GM23338 (cell line): ENCODE measurements around the gene FBXL19.

Experiments used
- CREB1 ChIP-seq: fragments of 250-450 bp; sonication (Bioruptor Pico); IDR thresholded peaks from 2 replicates; pipeline ENCODE4 v1.5.0; 2020; ENCODE audit warnings: low read depth, mild to moderate bottlenecking, moderate library complexity
- EZH2 ChIP-seq: fragments of 200-600 bp; sonication (generic); IDR thresholded peaks from one replicate; pipeline ENCODE4 v1.8.0; 2017; ENCODE audit warnings: antibody characterized with exemption, mild to moderate bottlenecking, low read depth; ENCODE audit not compliant: unreplicated experiment
- EZH2phosphoT487 ChIP-seq: fragments of 200-600 bp; sonication (generic); IDR thresholded peaks from one replicate; pipeline ENCODE4 v1.8.1; 2018; ENCODE audit warnings: antibody characterized with exemption; ENCODE audit not compliant: unreplicated experiment
- JUNB ChIP-seq: IDR thresholded peaks from one replicate; pipeline ENCODE4 v1.6.1; 2016; ENCODE audit warnings: antibody characterized with exemption; ENCODE audit not compliant: unreplicated experiment
- NANOG ChIP-seq: IDR thresholded peaks from 2 replicates; pipeline ENCODE4 v1.6.1; 2016; ENCODE audit warnings: antibody characterized with exemption, borderline replicate concordance
- POLR2AphosphoS5 ChIP-seq: IDR thresholded peaks from 2 replicates; pipeline ENCODE4 v1.6.1; 2016; ENCODE audit warnings: antibody characterized with exemption, low read depth
- STAT1 ChIP-seq: IDR thresholded peaks from one replicate; pipeline ENCODE4 v1.6.1; 2016; ENCODE audit warnings: antibody characterized with exemption; ENCODE audit not compliant: unreplicated experiment
- ZNF114 ChIP-seq: fragments of 250-450 bp; sonication (Bioruptor Pico); IDR thresholded peaks from 2 replicates; pipeline ENCODE4 v1.5.0; 2020; ENCODE audit warnings: mild to moderate bottlenecking, moderate library complexity
- ZNF331 ChIP-seq: fragments of 250-450 bp; sonication (Bioruptor Pico); IDR thresholded peaks from 2 replicates; pipeline ENCODE4 v1.5.0; 2020; ENCODE audit warnings: low read depth, mild to moderate bottlenecking, moderate library complexity
- TF ChIP-seq, protein P1 (sequence below), 2 experiments: fragments of 200-600 bp in 1 of 2; sonication (generic) in 1 of 2; conservative IDR thresholded peaks; 2 replicates each; pipeline versions ENCODE4 v1.5.1 to v1.6.1; 2016 to 2017; ENCODE audit warnings: antibody characterized with exemption in 2 of 2, low read depth in 2 of 2, mild to moderate bottlenecking in 2 of 2, moderate library complexity in 1 of 2
- TF ChIP-seq, protein P2 (sequence below): IDR thresholded peaks from one replicate; pipeline ENCODE4 v1.6.1; 2018; ENCODE audit warnings: antibody characterized with exemption; ENCODE audit not compliant: unreplicated experiment
- TF ChIP-seq, protein P3 (sequence below): IDR thresholded peaks from 2 replicates; pipeline ENCODE4 v1.6.1; 2016; ENCODE audit warnings: antibody characterized with exemption
- TF ChIP-seq, protein P4 (sequence below): fragments of 250-450 bp; sonication (Bioruptor Pico); IDR thresholded peaks from 2 replicates; pipeline ENCODE4 v1.5.0; 2020; ENCODE audit warnings: mild to moderate bottlenecking, moderate library complexity

DNA sequence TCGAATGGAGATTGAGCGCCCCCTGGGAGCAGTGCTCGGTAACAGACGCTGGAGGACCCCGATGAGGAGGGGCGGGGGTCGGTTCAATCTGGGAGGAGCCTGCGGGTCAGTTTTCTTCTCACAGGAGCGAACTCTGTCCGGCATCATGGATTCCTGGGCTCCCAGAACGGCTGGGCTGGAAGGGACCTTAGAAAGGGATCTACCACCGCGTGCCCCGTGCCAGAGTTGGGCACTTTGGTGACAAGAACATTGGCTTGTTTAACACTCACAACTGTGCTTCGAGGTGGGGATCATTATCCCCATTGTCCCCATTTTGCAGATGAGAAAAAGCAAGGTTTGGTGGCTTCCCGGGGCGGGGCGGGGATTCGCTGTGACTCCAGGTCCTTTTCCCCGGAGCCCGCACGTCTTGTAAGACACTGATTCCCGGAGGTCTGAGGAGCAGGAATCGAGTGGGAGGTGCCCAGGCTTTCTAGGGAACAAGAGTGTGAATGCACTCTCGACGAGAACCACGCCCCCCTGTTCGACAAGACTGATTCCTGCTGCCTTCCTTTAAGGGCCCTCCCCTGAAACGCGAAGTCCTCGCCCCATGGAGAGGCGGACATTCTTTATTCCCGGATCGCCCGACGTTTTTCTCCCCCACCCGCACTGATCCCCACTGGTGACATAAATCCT, 1.5 kb upstream of the FBXL19 start:
- TF ChIP-seq CREB1 (CRISPR knock-in tag) (no peak), EZH2 (no peak), EZH2phosphoT487 (no peak), POLR2AphosphoS5 (peak; percentile 47), JUNB (no peak), ZNF331 (CRISPR knock-in tag) (no peak), STAT1 (no peak), NANOG (no peak), ZNF114 (CRISPR knock-in tag) (no peak)
- TF ChIP-seq, protein P1, sequence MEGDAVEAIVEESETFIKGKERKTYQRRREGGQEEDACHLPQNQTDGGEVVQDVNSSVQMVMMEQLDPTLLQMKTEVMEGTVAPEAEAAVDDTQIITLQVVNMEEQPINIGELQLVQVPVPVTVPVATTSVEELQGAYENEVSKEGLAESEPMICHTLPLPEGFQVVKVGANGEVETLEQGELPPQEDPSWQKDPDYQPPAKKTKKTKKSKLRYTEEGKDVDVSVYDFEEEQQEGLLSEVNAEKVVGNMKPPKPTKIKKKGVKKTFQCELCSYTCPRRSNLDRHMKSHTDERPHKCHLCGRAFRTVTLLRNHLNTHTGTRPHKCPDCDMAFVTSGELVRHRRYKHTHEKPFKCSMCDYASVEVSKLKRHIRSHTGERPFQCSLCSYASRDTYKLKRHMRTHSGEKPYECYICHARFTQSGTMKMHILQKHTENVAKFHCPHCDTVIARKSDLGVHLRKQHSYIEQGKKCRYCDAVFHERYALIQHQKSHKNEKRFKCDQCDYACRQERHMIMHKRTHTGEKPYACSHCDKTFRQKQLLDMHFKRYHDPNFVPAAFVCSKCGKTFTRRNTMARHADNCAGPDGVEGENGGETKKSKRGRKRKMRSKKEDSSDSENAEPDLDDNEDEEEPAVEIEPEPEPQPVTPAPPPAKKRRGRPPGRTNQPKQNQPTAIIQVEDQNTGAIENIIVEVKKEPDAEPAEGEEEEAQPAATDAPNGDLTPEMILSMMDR (conservative IDR thresholded peaks at IDR 0.05; ENCODE audit: low read depth in 2 of 2), result peak; percentile 94 to 95
- TF ChIP-seq, protein P2, sequence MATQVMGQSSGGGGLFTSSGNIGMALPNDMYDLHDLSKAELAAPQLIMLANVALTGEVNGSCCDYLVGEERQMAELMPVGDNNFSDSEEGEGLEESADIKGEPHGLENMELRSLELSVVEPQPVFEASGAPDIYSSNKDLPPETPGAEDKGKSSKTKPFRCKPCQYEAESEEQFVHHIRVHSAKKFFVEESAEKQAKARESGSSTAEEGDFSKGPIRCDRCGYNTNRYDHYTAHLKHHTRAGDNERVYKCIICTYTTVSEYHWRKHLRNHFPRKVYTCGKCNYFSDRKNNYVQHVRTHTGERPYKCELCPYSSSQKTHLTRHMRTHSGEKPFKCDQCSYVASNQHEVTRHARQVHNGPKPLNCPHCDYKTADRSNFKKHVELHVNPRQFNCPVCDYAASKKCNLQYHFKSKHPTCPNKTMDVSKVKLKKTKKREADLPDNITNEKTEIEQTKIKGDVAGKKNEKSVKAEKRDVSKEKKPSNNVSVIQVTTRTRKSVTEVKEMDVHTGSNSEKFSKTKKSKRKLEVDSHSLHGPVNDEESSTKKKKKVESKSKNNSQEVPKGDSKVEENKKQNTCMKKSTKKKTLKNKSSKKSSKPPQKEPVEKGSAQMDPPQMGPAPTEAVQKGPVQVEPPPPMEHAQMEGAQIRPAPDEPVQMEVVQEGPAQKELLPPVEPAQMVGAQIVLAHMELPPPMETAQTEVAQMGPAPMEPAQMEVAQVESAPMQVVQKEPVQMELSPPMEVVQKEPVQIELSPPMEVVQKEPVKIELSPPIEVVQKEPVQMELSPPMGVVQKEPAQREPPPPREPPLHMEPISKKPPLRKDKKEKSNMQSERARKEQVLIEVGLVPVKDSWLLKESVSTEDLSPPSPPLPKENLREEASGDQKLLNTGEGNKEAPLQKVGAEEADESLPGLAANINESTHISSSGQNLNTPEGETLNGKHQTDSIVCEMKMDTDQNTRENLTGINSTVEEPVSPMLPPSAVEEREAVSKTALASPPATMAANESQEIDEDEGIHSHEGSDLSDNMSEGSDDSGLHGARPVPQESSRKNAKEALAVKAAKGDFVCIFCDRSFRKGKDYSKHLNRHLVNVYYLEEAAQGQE, result no peak
- TF ChIP-seq, protein P3, sequence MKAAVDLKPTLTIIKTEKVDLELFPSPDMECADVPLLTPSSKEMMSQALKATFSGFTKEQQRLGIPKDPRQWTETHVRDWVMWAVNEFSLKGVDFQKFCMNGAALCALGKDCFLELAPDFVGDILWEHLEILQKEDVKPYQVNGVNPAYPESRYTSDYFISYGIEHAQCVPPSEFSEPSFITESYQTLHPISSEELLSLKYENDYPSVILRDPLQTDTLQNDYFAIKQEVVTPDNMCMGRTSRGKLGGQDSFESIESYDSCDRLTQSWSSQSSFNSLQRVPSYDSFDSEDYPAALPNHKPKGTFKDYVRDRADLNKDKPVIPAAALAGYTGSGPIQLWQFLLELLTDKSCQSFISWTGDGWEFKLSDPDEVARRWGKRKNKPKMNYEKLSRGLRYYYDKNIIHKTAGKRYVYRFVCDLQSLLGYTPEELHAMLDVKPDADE, result no peak
- TF ChIP-seq, protein P4, sequence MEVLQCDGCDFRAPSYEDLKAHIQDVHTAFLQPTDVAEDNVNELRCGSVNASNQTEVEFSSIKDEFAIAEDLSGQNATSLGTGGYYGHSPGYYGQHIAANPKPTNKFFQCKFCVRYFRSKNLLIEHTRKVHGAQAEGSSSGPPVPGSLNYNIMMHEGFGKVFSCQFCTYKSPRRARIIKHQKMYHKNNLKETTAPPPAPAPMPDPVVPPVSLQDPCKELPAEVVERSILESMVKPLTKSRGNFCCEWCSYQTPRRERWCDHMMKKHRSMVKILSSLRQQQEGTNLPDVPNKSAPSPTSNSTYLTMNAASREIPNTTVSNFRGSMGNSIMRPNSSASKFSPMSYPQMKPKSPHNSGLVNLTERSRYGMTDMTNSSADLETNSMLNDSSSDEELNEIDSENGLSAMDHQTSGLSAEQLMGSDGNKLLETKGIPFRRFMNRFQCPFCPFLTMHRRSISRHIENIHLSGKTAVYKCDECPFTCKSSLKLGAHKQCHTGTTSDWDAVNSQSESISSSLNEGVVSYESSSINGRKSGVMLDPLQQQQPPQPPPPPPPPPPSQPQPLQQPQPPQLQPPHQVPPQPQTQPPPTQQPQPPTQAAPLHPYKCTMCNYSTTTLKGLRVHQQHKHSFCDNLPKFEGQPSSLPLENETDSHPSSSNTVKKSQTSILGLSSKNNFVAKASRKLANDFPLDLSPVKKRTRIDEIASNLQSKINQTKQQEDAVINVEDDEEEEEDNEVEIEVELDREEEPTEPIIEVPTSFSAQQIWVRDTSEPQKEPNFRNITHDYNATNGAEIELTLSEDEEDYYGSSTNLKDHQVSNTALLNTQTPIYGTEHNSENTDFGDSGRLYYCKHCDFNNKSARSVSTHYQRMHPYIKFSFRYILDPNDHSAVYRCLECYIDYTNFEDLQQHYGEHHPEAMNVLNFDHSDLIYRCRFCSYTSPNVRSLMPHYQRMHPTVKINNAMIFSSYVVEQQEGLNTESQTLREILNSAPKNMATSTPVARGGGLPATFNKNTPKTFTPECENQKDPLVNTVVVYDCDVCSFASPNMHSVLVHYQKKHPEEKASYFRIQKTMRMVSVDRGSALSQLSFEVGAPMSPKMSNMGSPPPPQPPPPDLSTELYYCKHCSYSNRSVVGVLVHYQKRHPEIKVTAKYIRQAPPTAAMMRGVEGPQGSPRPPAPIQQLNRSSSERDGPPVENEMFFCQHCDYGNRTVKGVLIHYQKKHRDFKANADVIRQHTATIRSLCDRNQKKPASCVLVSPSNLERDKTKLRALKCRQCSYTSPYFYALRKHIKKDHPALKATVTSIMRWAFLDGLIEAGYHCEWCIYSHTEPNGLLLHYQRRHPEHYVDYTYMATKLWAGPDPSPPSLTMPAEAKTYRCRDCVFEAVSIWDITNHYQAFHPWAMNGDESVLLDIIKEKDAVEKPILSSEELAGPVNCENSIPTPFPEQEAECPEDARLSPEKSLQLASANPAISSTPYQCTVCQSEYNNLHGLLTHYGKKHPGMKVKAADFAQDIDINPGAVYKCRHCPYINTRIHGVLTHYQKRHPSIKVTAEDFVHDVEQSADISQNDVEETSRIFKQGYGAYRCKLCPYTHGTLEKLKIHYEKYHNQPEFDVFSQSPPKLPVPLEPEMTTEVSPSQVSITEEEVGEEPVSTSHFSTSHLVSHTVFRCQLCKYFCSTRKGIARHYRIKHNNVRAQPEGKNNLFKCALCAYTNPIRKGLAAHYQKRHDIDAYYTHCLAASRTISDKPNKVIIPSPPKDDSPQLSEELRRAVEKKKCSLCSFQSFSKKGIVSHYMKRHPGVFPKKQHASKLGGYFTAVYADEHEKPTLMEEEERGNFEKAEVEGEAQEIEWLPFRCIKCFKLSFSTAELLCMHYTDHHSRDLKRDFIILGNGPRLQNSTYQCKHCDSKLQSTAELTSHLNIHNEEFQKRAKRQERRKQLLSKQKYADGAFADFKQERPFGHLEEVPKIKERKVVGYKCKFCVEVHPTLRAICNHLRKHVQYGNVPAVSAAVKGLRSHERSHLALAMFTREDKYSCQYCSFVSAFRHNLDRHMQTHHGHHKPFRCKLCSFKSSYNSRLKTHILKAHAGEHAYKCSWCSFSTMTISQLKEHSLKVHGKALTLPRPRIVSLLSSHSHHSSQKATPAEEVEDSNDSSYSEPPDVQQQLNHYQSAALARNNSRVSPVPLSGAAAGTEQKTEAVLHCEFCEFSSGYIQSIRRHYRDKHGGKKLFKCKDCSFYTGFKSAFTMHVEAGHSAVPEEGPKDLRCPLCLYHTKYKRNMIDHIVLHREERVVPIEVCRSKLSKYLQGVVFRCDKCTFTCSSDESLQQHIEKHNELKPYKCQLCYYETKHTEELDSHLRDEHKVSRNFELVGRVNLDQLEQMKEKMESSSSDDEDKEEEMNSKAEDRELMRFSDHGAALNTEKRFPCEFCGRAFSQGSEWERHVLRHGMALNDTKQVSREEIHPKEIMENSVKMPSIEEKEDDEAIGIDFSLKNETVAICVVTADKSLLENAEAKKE, result no peak
